A549 (cell line): ENCODE results near the gene ERCC8. TPM values are rescaled to one million over a fixed set of nuclear protein-coding genes. Genes with fewer than 3 reads are reported as not detected.

ENCODE experiments used
- ATAC-seq, 2 experiments: fragments of 200-7000 bp in 1 of 2; fragments of >200 bp in 1 of 2; cut with Nextera tagmentation in 1 of 2; cut with Tn5 transposase in 1 of 2; 3 replicates each; pipeline versions ENCODE4 v1.8.0 to v1.9.1; 2018 to 2020; ENCODE audit warnings: mild to moderate bottlenecking in 1 of 2, moderate library complexity in 1 of 2
- CTCF ChIA-PET: fragments of 300-600 bp; sonication (Branson Sonifier 250); formaldehyde crosslinking; extraction: SDS; loops from one replicate; lab custom pipeline; 2021; ENCODE audit warnings: antibody characterized with exemption, inconsistent platforms; lab: Yijun Ruan, JAX
- POLR2A ChIA-PET: fragments of 350-600 bp; formaldehyde crosslinking; extraction: SDS; loops from one replicate; lab custom pipeline; 2021; ENCODE audit warnings: antibody characterized with exemption, inconsistent platforms; lab: Yijun Ruan, JAX
- DNase-seq, 2 experiments: peaks; one replicate each; pipeline versions ENCODE4 v3.0.0 to v3.0.0-alpha.2; 2011 to 2016; ENCODE audit warnings: low read depth in 1 of 2, low spot score in 1 of 2
- FAIRE-seq: peaks from 2 replicates; lab custom pipeline; 2011; peaks lifted over from hg19 to GRCh38; lab: Jason Lieb, UNC
- H3K27ac ChIP-seq, 2 experiments: fragments of >200 bp; sonication (Bioruptor Twin); formaldehyde crosslinking; 3 replicates each; pipeline ENCODE4 v1.5.1; 2016 to 2017
- H3K4me1 ChIP-seq: fragments of >200 bp; sonication (Bioruptor Twin); formaldehyde crosslinking; 3 replicates; pipeline ENCODE4 v1.6.1; 2016
- H3K4me2 ChIP-seq: fragments of >200 bp; sonication (Bioruptor Twin); formaldehyde crosslinking; 3 replicates; pipeline ENCODE4 v1.6.1; 2016
- H3K4me3 ChIP-seq: fragments of >200 bp; sonication (Bioruptor Twin); formaldehyde crosslinking; 3 replicates; pipeline ENCODE4 v1.5.1; 2016
- H3K9me3 ChIP-seq: fragments of >200 bp; sonication (Bioruptor Twin); formaldehyde crosslinking; 3 replicates; pipeline ENCODE4 v1.6.1; 2016
- CBX2 ChIP-seq: fragments of 200-600 bp; sonication (generic); IDR thresholded peaks from 2 replicates; pipeline ENCODE4 v1.6.1; 2016; ENCODE audit warnings: low read depth, mild to moderate bottlenecking, borderline replicate concordance
- CBX8 ChIP-seq: fragments of 200-600 bp; sonication (generic); IDR thresholded peaks from 2 replicates; pipeline ENCODE4 v1.6.1; 2016
- CEBPB ChIP-seq, 2 experiments: fragments of >200 bp in 1 of 2; sonication (Bioruptor Twin) in 1 of 2; formaldehyde crosslinking in 1 of 2; IDR thresholded peaks; 2 replicates each; pipeline ENCODE4 v1.6.1; 2012 to 2016
- CHD2 ChIP-seq: fragments of 150-350 bp; IDR thresholded peaks from 2 replicates; pipeline ENCODE4 v1.6.1; 2014; ENCODE audit warnings: low read length; ENCODE audit not compliant: partially characterized antibody
- CHD4 ChIP-seq: fragments of 200-600 bp; sonication (generic); IDR thresholded peaks from 2 replicates; pipeline ENCODE4 v1.6.1; 2016; ENCODE audit warnings: antibody characterized with exemption, mild to moderate bottlenecking, borderline replicate concordance
- ELK1 ChIP-seq: fragments of 150-350 bp; IDR thresholded peaks from 2 replicates; pipeline ENCODE4 v1.6.1; 2014; ENCODE audit warnings: low read depth, mild to moderate bottlenecking, low read length
- FOSL2 ChIP-seq, 2 experiments: fragments of 450-650 bp in 1 of 2; fragments of >200 bp in 1 of 2; sonication (Bioruptor Twin) in 1 of 2; formaldehyde crosslinking; IDR thresholded peaks; 2 replicates each; pipeline versions ENCODE4 v1.5.0 to v1.6.1; 2016 to 2020; ENCODE audit warnings: mild to moderate bottlenecking in 1 of 2, moderate library complexity in 1 of 2
- FOXS1 ChIP-seq: fragments of 250-450 bp; sonication (Bioruptor Pico); IDR thresholded peaks from 2 replicates; pipeline ENCODE4 v1.5.0; 2020; ENCODE audit warnings: mild to moderate bottlenecking, moderate library complexity
- HES2 ChIP-seq: fragments of >200 bp; sonication (Bioruptor Twin); formaldehyde crosslinking; IDR thresholded peaks from 2 replicates; pipeline ENCODE4 v1.6.1; 2016
- HEYL ChIP-seq: fragments of 250-450 bp; sonication (Bioruptor Pico); IDR thresholded peaks from 2 replicates; pipeline ENCODE4 v1.8.0; 2021; ENCODE audit warnings: mild to moderate bottlenecking, moderate library complexity
- HMGXB4 ChIP-seq: fragments of 250-450 bp; sonication (Bioruptor Pico); IDR thresholded peaks from 2 replicates; pipeline ENCODE4 v1.5.0; 2021; ENCODE audit warnings: mild to moderate bottlenecking, moderate library complexity, borderline replicate concordance
- MAFK ChIP-seq: fragments of 450-650 bp; IDR thresholded peaks from 2 replicates; pipeline ENCODE4 v1.6.1; 2014; ENCODE audit not compliant: partially characterized antibody
- MAX ChIP-seq: IDR thresholded peaks from 2 replicates; pipeline ENCODE4 v1.6.1; 2012
- MAZ ChIP-seq: fragments of 150-350 bp; IDR thresholded peaks from 2 replicates; pipeline ENCODE4 v1.6.1; 2014; ENCODE audit warnings: antibody characterized with exemption, low read depth, low read length, borderline replicate concordance
- MYC ChIP-seq: IDR thresholded peaks from 2 replicates; pipeline ENCODE4 v1.6.1; 2012; ENCODE audit warnings: mild to moderate bottlenecking, inconsistent platforms, low read length, improper control_type of control experiment, borderline replicate concordance
- NPAS2 ChIP-seq: fragments of 250-450 bp; sonication (Bioruptor Pico); IDR thresholded peaks from 2 replicates; pipeline ENCODE4 v1.8.0; 2022; ENCODE audit warnings: mild to moderate bottlenecking, moderate library complexity, borderline replicate concordance
- PBX3 ChIP-seq: IDR thresholded peaks from 2 replicates; pipeline ENCODE4 v1.6.1; 2012
- RAD21 ChIP-seq, 2 experiments: fragments of >200 bp in 1 of 2; sonication (Bioruptor Twin) in 1 of 2; formaldehyde crosslinking in 1 of 2; IDR thresholded peaks in 1 of 2; conservative IDR thresholded peaks in 1 of 2; 2 replicates in 1 of 2; 3 replicates in 1 of 2; pipeline ENCODE4 v1.6.1; 2012 to 2018; ENCODE audit warnings: inconsistent platforms in 1 of 2
- RCOR1 ChIP-seq: fragments of 150-350 bp; IDR thresholded peaks from 2 replicates; pipeline ENCODE4 v1.6.1; 2014; ENCODE audit warnings: antibody characterized with exemption, low read length, low read depth
- REST ChIP-seq: fragments of 200-600 bp; sonication (generic); IDR thresholded peaks from 2 replicates; pipeline ENCODE4 v1.6.1; 2016; ENCODE audit warnings: antibody characterized with exemption, mild to moderate bottlenecking, moderate library complexity
- TFCP2L1 ChIP-seq: fragments of 250-450 bp; sonication (Bioruptor Pico); IDR thresholded peaks from 2 replicates; pipeline ENCODE4 v1.5.0; 2021; ENCODE audit warnings: mild to moderate bottlenecking
- USF2 ChIP-seq: fragments of 450-650 bp; IDR thresholded peaks from 2 replicates; pipeline ENCODE4 v1.6.1; 2014; ENCODE audit warnings: antibody characterized with exemption
- ZC3H11A ChIP-seq: fragments of 450-650 bp; IDR thresholded peaks from 2 replicates; pipeline ENCODE4 v1.6.1; 2014; ENCODE audit warnings: antibody characterized with exemption, mild to moderate bottlenecking
- polyA plus RNA-seq, 4 experiments: library from polyadenylated mRNA; depleted of rRNA in 3 of 4; stranded (reverse); fragments of >200 nt; fragmentation: RNase III in 1 of 4; extraction: RNeasy Plus Mini Kit Qiagen cat#74134 plus additional on column Dnase treatment in 1 of 4; gene quantifications; 2 replicates in 3 of 4; 3 replicates in 1 of 4; pipeline ENCODE4 v1.2.3, GENCODE V29; 2011 to 2017

ERCC8 gene
- polyA plus RNA-seq, 2 of the 4 experiments (the other 2 are of a cell fraction): 22.9 to 31.5 TPM

GRCh38 chr5:60835554-60835953 is 109.3 kb downstream of the ERCC8 start (continued):
- no peak for TF ChIP-seq USF2
- TF ChIP-seq CHD2: no peak
- no peak for TF ChIP-seq MAFK
- TF ChIP-seq HEYL (CRISPR knock-in tag): no peak
- TF ChIP-seq RCOR1: no peak
- no peak for TF ChIP-seq MAX

- ChIA-PET CTCF (interaction anchor here (1.1 to 1.8 kb wide), 3 partner anchors 9 to 134 kb away, joined by 3 to 7 read pairs (median 5); partner anchors contain the start of gene DEPDC1B), POLR2A (no interaction called here)
- no peak for ATAC-seq
- FAIRE-seq: no peak
- Histone ChIP-seq H3K4me3 (no peak overlapping the region), H3K27ac (no peak overlapping the region), H3K9me3 (no peaks in the 10 kb centered on the region), H3K4me1 (peaks cover 19% of the 10 kb centered on the region), H3K4me2 (no peak overlapping the region)
- TF ChIP-seq RAD21 (conservative IDR thresholded peaks at IDR 0.05 in 1 of 2, IDR thresholded peaks at IDR 0.05 in 1 of 2) (no peak), CBX8 (no peak), ZC3H11A (no peak), TFCP2L1 (CRISPR knock-in tag) (no peak), HES2 (no peak), FOXS1 (no peak), HMGXB4 (CRISPR knock-in tag) (no peak), MYC (no peak), MAZ (no peak), CEBPB (IDR thresholded peaks at IDR 0.05) (no peak), NPAS2 (CRISPR knock-in tag) (no peak), CBX2 (no peak), USF2 (no peak), FOSL2 (IDR thresholded peaks at IDR 0.05) (no peak), FOSL2 (CRISPR knock-in tag; IDR thresholded peaks at IDR 0.05) (no peak)
- DNase-seq: no peak
These were observed 111.3 kb downstream of the ERCC8 start for GRCh38 chr5:60833520-60833919.

- H3K4me1 ChIP-seq: peaks cover 24% of the 10 kb centered on the region; the same call in 2 of the 3 replicates
- DNase-seq (no peak), ATAC-seq (no peak), FAIRE-seq (peak; percentile 36)
- no peak overlapping the region for H3K4me3 ChIP-seq
- POLR2A ChIA-PET: no interaction called here
- TF ChIP-seq FOSL2 (IDR thresholded peaks at IDR 0.05) (no peak), FOSL2 (CRISPR knock-in tag; IDR thresholded peaks at IDR 0.05) (no peak), CHD2 (no peak), HEYL (CRISPR knock-in tag) (no peak), CHD4 (no peak), ELK1 (no peak), MYC (no peak), RCOR1 (no peak), REST (no peak), MAX (no peak), PBX3 (no peak)
- CTCF ChIA-PET: no interaction called here
- no peak overlapping the region for H3K27ac ChIP-seq
- H3K9me3 ChIP-seq: no peaks in the 10 kb centered on the region
- H3K4me2 ChIP-seq: no peak overlapping the region
These were observed 114.2 kb downstream of the ERCC8 start for GRCh38 chr5:60830581-60831127.
